ENCODE data around the gene C9orf153. TPM values are rescaled to one million over a fixed set of nuclear protein-coding genes. Genes with fewer than 3 reads are reported as not detected.

Gene C9orf153
- total RNA-seq, 1 donor from 2014 or later = 0.95 TPM

GRCh38 chr9:86187121-86187520 lies 72.3 kb downstream of the C9orf153 start:
- Histone ChIP-seq H3K9me3 (peaks cover 1% of the 10 kb centered on the region), H3K4me1 (no peaks in the 10 kb centered on the region), H3K27me3 (ENCODE audit: low read depth) (no peaks in the 10 kb centered on the region), H3K4me3 (no peak overlapping the region), H3K36me3 (no peaks in the 10 kb centered on the region), H3K27ac (no peak overlapping the region)
- ATAC-seq (no peak), DNase-seq (no peak)
- intact Hi-C loops (cut with DNase I) = no loop called here
- TF ChIP-seq CTCF (IDR thresholded peaks at IDR 0.05) = no peak

DNA sequence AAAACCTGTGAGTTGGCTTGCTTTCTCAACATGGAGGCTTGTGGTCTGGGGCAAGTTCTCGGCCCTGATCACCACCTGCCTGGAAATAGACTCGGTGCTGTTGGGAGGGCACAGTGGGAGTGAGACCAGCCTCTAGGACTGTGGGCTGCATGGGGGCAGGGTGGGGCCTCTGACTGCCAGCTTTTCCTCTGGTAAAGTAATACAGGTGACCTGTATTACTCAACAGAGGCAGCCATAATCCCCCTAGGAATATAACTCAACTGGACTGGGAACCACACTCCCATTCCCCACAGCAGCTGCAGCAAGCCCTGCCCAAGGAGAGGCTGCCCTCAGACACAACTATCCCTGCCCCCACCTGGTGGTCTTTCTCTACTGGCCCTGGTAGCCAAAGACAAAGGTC lies 72.8 kb downstream of the C9orf153 start:
- Histone ChIP-seq H3K4me1 (no peaks in the 10 kb centered on the region), H3K4me3 (no peak overlapping the region), H3K27me3 (ENCODE audit: low read depth) (no peaks in the 10 kb centered on the region), H3K27ac (no peak overlapping the region), H3K9me3 (no peaks in the 10 kb centered on the region), H3K36me3 (no peaks in the 10 kb centered on the region)
- no peak for ATAC-seq
- DNase-seq = no peak
- intact Hi-C loops (cut with DNase I) = no loop called here
- TF ChIP-seq CTCF (IDR thresholded peaks at IDR 0.05) = no peak

GRCh38 chr9:86185872-86186271 lies 73.6 kb downstream of the C9orf153 start:
- intact Hi-C loops (cut with DNase I) = no loop called here
- no peak for DNase-seq
- H3K4me1 ChIP-seq = no peaks in the 10 kb centered on the region
- H3K9me3 ChIP-seq = no peaks in the 10 kb centered on the region
- no peak for ATAC-seq
- no peaks in the 10 kb centered on the region for H3K27me3 ChIP-seq (ENCODE audit: low read depth)
- no peak overlapping the region for H3K27ac ChIP-seq
- TF ChIP-seq CTCF (IDR thresholded peaks at IDR 0.05) = no peak
- H3K4me3 ChIP-seq = no peak overlapping the region
- no peaks in the 10 kb centered on the region for H3K36me3 ChIP-seq

GRCh38 chr9:86184138-86184524 lies 75.3 kb downstream of the C9orf153 start:
- no peaks in the 10 kb centered on the region for H3K4me1 ChIP-seq
- no peak for TF ChIP-seq CTCF (IDR thresholded peaks at IDR 0.05)
- ATAC-seq = no peak
- H3K9me3 ChIP-seq = no peaks in the 10 kb centered on the region
- no peaks in the 10 kb centered on the region for H3K36me3 ChIP-seq
- no peak overlapping the region for H3K4me3 ChIP-seq
- H3K27ac ChIP-seq = no peak overlapping the region
- H3K27me3 ChIP-seq (ENCODE audit: low read depth) = no peaks in the 10 kb centered on the region
- no peak for DNase-seq
- intact Hi-C loops (cut with DNase I) = no loop called here

DNA sequence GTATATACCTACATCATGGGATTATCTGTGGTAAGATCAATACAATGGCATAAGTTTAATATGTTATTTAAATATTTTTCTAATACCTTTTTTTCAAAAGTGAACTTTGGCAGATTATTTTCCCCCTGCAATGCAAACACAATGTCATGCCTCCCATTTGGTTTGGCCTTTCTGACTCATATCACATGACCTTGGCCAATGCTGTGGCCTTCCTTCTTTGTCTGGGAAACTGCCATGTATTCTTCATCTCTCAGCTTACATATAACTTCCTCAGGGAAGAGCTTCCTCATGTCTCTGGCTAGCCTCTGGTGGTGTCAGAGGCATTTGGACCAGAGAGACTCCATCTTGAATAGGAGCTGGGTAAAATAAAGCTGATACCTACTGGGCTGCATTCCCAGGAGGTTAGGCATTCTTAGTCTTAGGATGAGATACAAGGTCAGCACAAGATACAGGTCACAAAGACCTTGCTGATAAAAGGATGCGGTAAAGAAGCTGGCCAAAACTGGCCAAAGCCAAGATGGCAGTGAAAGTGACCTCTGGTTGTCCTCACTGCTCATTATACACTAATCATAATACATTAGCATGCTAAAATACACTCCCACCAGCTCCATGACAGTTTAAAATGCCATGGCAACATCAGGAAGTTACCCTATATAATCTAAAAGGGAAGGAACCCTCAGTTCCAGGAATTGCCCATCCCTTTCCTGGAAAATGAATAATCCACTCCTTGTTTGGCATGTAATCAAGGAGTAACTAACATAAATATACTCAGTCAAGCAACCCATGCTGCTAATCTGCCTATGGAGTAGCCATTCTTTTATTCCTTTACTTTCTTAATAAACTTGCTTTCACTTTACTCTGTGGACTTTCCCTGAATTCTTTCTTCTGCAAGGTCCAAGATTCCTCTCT lies 76.0 kb downstream of the C9orf153 start:
- intact Hi-C loops (cut with DNase I) = no loop called here
- H3K36me3 ChIP-seq = no peaks in the 10 kb centered on the region
- no peaks in the 10 kb centered on the region for H3K27me3 ChIP-seq (ENCODE audit: low read depth)
- ATAC-seq (no peak), DNase-seq (no peak)
- no peak overlapping the region for H3K27ac ChIP-seq
- no peak for TF ChIP-seq CTCF (IDR thresholded peaks at IDR 0.05)
- no peaks in the 10 kb centered on the region for H3K4me1 ChIP-seq
- H3K4me3 ChIP-seq = no peak overlapping the region
- no peaks in the 10 kb centered on the region for H3K9me3 ChIP-seq

All from lower lobe of right lung (tissue), 2 donors.